Measurements from ENCODE around the gene POLR1C.
"Not testable (repeated sequence)": the region's sequence is repeated elsewhere in the genome, so short reads cannot be mapped to it uniquely, and the experiment has no call there.

The POLR1C gene

GRCh38 chr6:43511824-43512415 lies 5.0 kb upstream of the POLR1C start:
- DNase-seq = no peak

- no peak for DNase-seq
These were observed 1.1 kb upstream of the POLR1C start for GRCh38 chr6:43515808-43516207.

GRCh38 chr6:43516367-43516696 lies 557 bp upstream of the POLR1C start:
- DNase-seq = no peak

GRCh38 chr6:43517505-43518357 lies 842 bp downstream of the POLR1C start:
- DNase-seq = no peak

GRCh38 chr6:43520097-43520496 lies 3.2 kb downstream of the POLR1C start:
- no peak for DNase-seq

GRCh38 chr6:43521836-43522235 lies 4.9 kb downstream of the POLR1C start:
- DNase-seq = no peak

- no peak for DNase-seq
These were observed 5.8 kb downstream of the POLR1C start for GRCh38 chr6:43522547-43523261.

GRCh38 chr6:43523284-43523683 lies 6.4 kb downstream of the POLR1C start:
- no peak for DNase-seq

- DNase-seq = no peak
These were observed 7.6 kb downstream of the POLR1C start for GRCh38 chr6:43524483-43524961.

GRCh38 chr6:43532201-43532600 lies 15.3 kb downstream of the POLR1C start:
- no peak for DNase-seq

- DNase-seq = not testable (repeated sequence)
These were observed 22.1 kb downstream of the POLR1C start for GRCh38 chr6:43538986-43539385.

- not testable (repeated sequence) for DNase-seq
These were observed 22.5 kb downstream of the POLR1C start for GRCh38 chr6:43539409-43539808.

GRCh38 chr6:43540507-43540906 lies 23.6 kb downstream of the POLR1C start:
- DNase-seq = no peak

- no peak for DNase-seq
These were observed 25.0 kb downstream of the POLR1C start for GRCh38 chr6:43541774-43542471.

GRCh38 chr6:43544461-43544860 lies 27.6 kb downstream of the POLR1C start:
- DNase-seq = no peak

GRCh38 chr6:43547222-43547621 lies 30.3 kb downstream of the POLR1C start:
- DNase-seq = no peak

- DNase-seq = not testable (repeated sequence)
These were observed 40.7 kb downstream of the POLR1C start for GRCh38 chr6:43557620-43558019.

- no peak for DNase-seq
These were observed 42.4 kb downstream of the POLR1C start for GRCh38 chr6:43559328-43559727.

- no peak for DNase-seq
These were observed 54.1 kb downstream of the POLR1C start for GRCh38 chr6:43570876-43571441.

Measured in SW 1271 (cell line).